A549 (cell line): ENCODE results near the gene ALCAM. TPM values are rescaled to one million over a fixed set of nuclear protein-coding genes. Genes with fewer than 3 reads are reported as not detected.

Source experiments
- ATAC-seq, 2 experiments: fragments of 200-7000 bp in 1 of 2; fragments of >200 bp in 1 of 2; cut with Nextera tagmentation in 1 of 2; cut with Tn5 transposase in 1 of 2; 3 replicates each; pipeline versions ENCODE4 v1.8.0 to v1.9.1; 2018 to 2020; ENCODE audit warnings: mild to moderate bottlenecking in 1 of 2, moderate library complexity in 1 of 2
- CTCF ChIA-PET: fragments of 300-600 bp; sonication (Branson Sonifier 250); formaldehyde crosslinking; extraction: SDS; loops from one replicate; lab custom pipeline; 2021; ENCODE audit warnings: antibody characterized with exemption, inconsistent platforms; lab: Yijun Ruan, JAX
- POLR2A ChIA-PET: fragments of 350-600 bp; formaldehyde crosslinking; extraction: SDS; loops from one replicate; lab custom pipeline; 2021; ENCODE audit warnings: antibody characterized with exemption, inconsistent platforms; lab: Yijun Ruan, JAX
- DNase-seq, 2 experiments: peaks; one replicate each; pipeline versions ENCODE4 v3.0.0 to v3.0.0-alpha.2; 2011 to 2016; ENCODE audit warnings: low read depth in 1 of 2, low spot score in 1 of 2
- FAIRE-seq: peaks from 2 replicates; lab custom pipeline; 2011; peaks lifted over from hg19 to GRCh38; lab: Jason Lieb, UNC
- H3K27ac ChIP-seq, 2 experiments: fragments of >200 bp; sonication (Bioruptor Twin); formaldehyde crosslinking; 3 replicates each; pipeline ENCODE4 v1.5.1; 2016 to 2017
- H3K4me1 ChIP-seq: fragments of >200 bp; sonication (Bioruptor Twin); formaldehyde crosslinking; 3 replicates; pipeline ENCODE4 v1.6.1; 2016
- H3K4me2 ChIP-seq: fragments of >200 bp; sonication (Bioruptor Twin); formaldehyde crosslinking; 3 replicates; pipeline ENCODE4 v1.6.1; 2016
- H3K4me3 ChIP-seq: fragments of >200 bp; sonication (Bioruptor Twin); formaldehyde crosslinking; 3 replicates; pipeline ENCODE4 v1.5.1; 2016
- H3K9me3 ChIP-seq: fragments of >200 bp; sonication (Bioruptor Twin); formaldehyde crosslinking; 3 replicates; pipeline ENCODE4 v1.6.1; 2016
- CEBPB ChIP-seq, 2 experiments: fragments of >200 bp in 1 of 2; sonication (Bioruptor Twin) in 1 of 2; formaldehyde crosslinking in 1 of 2; IDR thresholded peaks; 2 replicates each; pipeline ENCODE4 v1.6.1; 2012 to 2016
- E2F6 ChIP-seq: IDR thresholded peaks from 2 replicates; pipeline ENCODE4 v1.6.1; 2012; ENCODE audit warnings: low read depth, borderline replicate concordance
- EP300 ChIP-seq, 2 experiments: fragments of >200 bp; sonication (Bioruptor Twin); formaldehyde crosslinking; IDR thresholded peaks; 2 replicates in 1 of 2; 3 replicates in 1 of 2; pipeline ENCODE4 v1.6.1; 2016 to 2017
- FOSB ChIP-seq: fragments of 250-450 bp; sonication (Bioruptor Pico); IDR thresholded peaks from 2 replicates; pipeline ENCODE4 v1.5.0; 2020; ENCODE audit warnings: mild to moderate bottlenecking, moderate library complexity
- JUNB ChIP-seq: fragments of >200 bp; sonication (Bioruptor Twin); formaldehyde crosslinking; IDR thresholded peaks from 2 replicates; pipeline ENCODE4 v1.6.1; 2016
- MAFK ChIP-seq: fragments of 450-650 bp; IDR thresholded peaks from 2 replicates; pipeline ENCODE4 v1.6.1; 2014; ENCODE audit not compliant: partially characterized antibody
- NPAS2 ChIP-seq: fragments of 250-450 bp; sonication (Bioruptor Pico); IDR thresholded peaks from 2 replicates; pipeline ENCODE4 v1.8.0; 2022; ENCODE audit warnings: mild to moderate bottlenecking, moderate library complexity, borderline replicate concordance
- PHF8 ChIP-seq: fragments of 200-600 bp; sonication (generic); IDR thresholded peaks from 2 replicates; pipeline ENCODE4 v1.6.1; 2016; ENCODE audit warnings: low read depth, mild to moderate bottlenecking, antibody characterized with exemption, moderate library complexity, borderline replicate concordance
- RAD21 ChIP-seq, 2 experiments: fragments of >200 bp in 1 of 2; sonication (Bioruptor Twin) in 1 of 2; formaldehyde crosslinking in 1 of 2; IDR thresholded peaks in 1 of 2; conservative IDR thresholded peaks in 1 of 2; 2 replicates in 1 of 2; 3 replicates in 1 of 2; pipeline ENCODE4 v1.6.1; 2012 to 2018; ENCODE audit warnings: inconsistent platforms in 1 of 2
- ZC3H11A ChIP-seq: fragments of 450-650 bp; IDR thresholded peaks from 2 replicates; pipeline ENCODE4 v1.6.1; 2014; ENCODE audit warnings: antibody characterized with exemption, mild to moderate bottlenecking
- WGBS: methylation state at CpG from one replicate; pipeline ENCODE4 v1.1.6; 2017; ENCODE audit errors: missing lambda C conversion rate; 5-methylcytosine and 5-hydroxymethylcytosine counted together
- polyA plus RNA-seq, 4 experiments: library from polyadenylated mRNA; depleted of rRNA in 3 of 4; stranded (reverse); fragments of >200 nt; fragmentation: RNase III in 1 of 4; extraction: RNeasy Plus Mini Kit Qiagen cat#74134 plus additional on column Dnase treatment in 1 of 4; gene quantifications; 2 replicates in 3 of 4; 3 replicates in 1 of 4; pipeline ENCODE4 v1.2.3, GENCODE V29; 2011 to 2017
- TF ChIP-seq, protein P1 (sequence below): fragments of 250-450 bp; sonication (Bioruptor Pico); IDR thresholded peaks from 2 replicates; pipeline ENCODE4 v1.5.0; 2020; ENCODE audit warnings: low read depth, mild to moderate bottlenecking, moderate library complexity
- TF ChIP-seq, protein P2 (sequence below): fragments of >200 bp; sonication (Bioruptor Twin); formaldehyde crosslinking; IDR thresholded peaks from 3 replicates; pipeline ENCODE4 v1.6.1; 2016

The ALCAM gene
- polyA plus RNA-seq, 2 of the 4 experiments (the other 2 are of a cell fraction): 57.1 to 145 TPM

DNA sequence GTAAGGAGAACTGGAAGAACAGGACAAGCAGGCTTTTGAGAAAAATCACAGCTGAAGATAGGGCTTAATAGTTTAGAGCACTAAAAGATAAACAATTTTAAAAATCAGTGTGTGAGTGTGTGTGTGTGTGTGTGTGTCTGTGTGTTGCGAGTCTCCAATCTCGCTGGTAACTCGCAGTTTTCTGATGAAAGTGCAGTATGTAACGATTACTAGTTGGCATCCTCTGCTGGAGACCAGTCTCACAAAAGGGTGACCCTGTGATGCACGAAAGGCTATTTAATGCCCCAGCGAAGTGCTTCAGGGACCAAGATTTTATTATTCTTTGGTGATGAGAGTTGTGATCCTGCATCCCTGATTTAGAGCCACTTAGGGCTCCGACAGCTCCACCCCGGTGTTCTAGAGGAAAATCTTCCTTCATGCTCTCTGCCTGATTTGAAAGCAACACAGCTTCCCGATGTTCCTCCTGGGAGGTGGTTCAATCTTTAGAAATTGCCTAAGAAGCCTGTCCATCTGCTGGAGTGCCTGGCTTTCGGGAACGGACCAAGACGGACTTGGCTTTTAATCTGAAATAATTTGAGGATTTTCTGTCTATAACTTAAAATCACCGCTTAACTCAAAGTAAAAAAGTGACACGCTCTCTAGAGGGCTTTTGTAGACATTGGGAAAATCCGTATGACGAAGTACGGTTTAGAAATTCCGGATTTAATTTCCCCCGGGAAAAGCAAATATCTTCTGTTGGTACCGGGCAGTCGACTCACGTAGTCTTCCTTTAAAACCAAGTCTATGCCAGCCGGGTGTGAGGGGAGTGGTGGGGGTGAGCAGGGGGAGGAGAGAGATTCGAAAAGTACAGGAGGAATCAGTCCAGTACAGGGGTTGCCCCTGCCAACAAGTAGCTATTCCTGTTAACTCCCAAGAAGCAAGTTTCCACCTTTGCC is 1.1 kb upstream of the ALCAM start:
- 1% methylated on average over 24 of the region's 24 CpGs for WGBS
- peak overlapping the region; percentile 89 to 91 for H3K27ac ChIP-seq

GRCh38 chr3:105367063-105367405 is 325 bp downstream of the ALCAM start:
- DNase-seq: peak in 1 of 2 experiments; percentile 18
- ChIA-PET POLR2A (interaction anchor here (0.6 to 2.2 kb wide), 6 partner anchors 33 to 771 kb away, joined by 3 to 8 read pairs (median 6); no protein-coding TSS in a partner anchor), CTCF (interaction anchor here (0.6 to 5.6 kb wide), 21 partner anchors 11 to 1081 kb away, joined by 3 to 47 read pairs (median 3); no protein-coding TSS in a partner anchor)
- peak overlapping the region; percentile 86 for H3K4me2 ChIP-seq
- no peak for FAIRE-seq
- WGBS: under 1% methylated on average over 18 of the region's 29 CpGs
- TF ChIP-seq PHF8: peak; percentile 56
- TF ChIP-seq NPAS2: no peak
- TF ChIP-seq ZC3H11A: no peak
- H3K27ac ChIP-seq: peak overlapping the region; percentile 88 to 92
- peaks cover 50% of the 10 kb centered on the region for H3K4me1 ChIP-seq
- H3K4me3 ChIP-seq: peak overlapping the region; percentile 88
- peak; percentile 10 to 22 for ATAC-seq
- no peaks in the 10 kb centered on the region for H3K9me3 ChIP-seq

More for the DNA sequence above, 1.1 kb upstream of the ALCAM start:
- H3K9me3 ChIP-seq: no peaks in the 10 kb centered on the region
- no peak for FAIRE-seq
- TF ChIP-seq RAD21 (conservative IDR thresholded peaks at IDR 0.05 in 1 of 2, IDR thresholded peaks at IDR 0.05 in 1 of 2): peak in 1 of 2 experiments; percentile 36; a peak in 3 of 5 replicates
- no peak for TF ChIP-seq MAFK
- TF ChIP-seq JUNB: peak; percentile 17; the same call in 1 of the 2 replicates
- TF ChIP-seq, protein P1, sequence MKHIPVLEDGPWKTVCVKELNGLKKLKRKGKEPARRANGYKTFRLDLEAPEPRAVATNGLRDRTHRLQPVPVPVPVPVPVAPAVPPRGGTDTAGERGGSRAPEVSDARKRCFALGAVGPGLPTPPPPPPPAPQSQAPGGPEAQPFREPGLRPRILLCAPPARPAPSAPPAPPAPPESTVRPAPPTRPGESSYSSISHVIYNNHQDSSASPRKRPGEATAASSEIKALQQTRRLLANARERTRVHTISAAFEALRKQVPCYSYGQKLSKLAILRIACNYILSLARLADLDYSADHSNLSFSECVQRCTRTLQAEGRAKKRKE (CRISPR knock-in tag): no peak
- TF ChIP-seq PHF8: peak; percentile 41; the same call in 1 of the 2 replicates
- TF ChIP-seq, protein P2, sequence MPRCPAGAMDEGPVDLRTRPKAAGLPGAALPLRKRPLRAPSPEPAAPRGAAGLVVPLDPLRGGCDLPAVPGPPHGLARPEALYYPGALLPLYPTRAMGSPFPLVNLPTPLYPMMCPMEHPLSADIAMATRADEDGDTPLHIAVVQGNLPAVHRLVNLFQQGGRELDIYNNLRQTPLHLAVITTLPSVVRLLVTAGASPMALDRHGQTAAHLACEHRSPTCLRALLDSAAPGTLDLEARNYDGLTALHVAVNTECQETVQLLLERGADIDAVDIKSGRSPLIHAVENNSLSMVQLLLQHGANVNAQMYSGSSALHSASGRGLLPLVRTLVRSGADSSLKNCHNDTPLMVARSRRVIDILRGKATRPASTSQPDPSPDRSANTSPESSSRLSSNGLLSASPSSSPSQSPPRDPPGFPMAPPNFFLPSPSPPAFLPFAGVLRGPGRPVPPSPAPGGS: 0 out of 3 replicates have a peak, but pooled peaks have one; percentile 18
- TF ChIP-seq EP300 (IDR thresholded peaks at IDR 0.05): 0 out of 5 replicates have a peak, but pooled peaks of 1 of the 2 experiments have one; percentile 9
- H3K4me1 ChIP-seq: peaks cover 42% of the 10 kb centered on the region
- peak; percentile 43 to 49 for ATAC-seq
- ChIA-PET POLR2A (interaction anchor here (0.7 to 2.2 kb wide), 6 partner anchors 23 to 761 kb away, joined by 3 to 7 read pairs (median 3); no protein-coding TSS in a partner anchor), CTCF (interaction anchor here (0.6 to 5.6 kb wide), 20 partner anchors 10 to 785 kb away, joined by 3 to 47 read pairs (median 4); no protein-coding TSS in a partner anchor)
- peak overlapping the region; percentile 90 for H3K4me2 ChIP-seq
- peak overlapping the region; percentile 88 for H3K4me3 ChIP-seq
- DNase-seq: peak; percentile 50 to 71

DNA sequence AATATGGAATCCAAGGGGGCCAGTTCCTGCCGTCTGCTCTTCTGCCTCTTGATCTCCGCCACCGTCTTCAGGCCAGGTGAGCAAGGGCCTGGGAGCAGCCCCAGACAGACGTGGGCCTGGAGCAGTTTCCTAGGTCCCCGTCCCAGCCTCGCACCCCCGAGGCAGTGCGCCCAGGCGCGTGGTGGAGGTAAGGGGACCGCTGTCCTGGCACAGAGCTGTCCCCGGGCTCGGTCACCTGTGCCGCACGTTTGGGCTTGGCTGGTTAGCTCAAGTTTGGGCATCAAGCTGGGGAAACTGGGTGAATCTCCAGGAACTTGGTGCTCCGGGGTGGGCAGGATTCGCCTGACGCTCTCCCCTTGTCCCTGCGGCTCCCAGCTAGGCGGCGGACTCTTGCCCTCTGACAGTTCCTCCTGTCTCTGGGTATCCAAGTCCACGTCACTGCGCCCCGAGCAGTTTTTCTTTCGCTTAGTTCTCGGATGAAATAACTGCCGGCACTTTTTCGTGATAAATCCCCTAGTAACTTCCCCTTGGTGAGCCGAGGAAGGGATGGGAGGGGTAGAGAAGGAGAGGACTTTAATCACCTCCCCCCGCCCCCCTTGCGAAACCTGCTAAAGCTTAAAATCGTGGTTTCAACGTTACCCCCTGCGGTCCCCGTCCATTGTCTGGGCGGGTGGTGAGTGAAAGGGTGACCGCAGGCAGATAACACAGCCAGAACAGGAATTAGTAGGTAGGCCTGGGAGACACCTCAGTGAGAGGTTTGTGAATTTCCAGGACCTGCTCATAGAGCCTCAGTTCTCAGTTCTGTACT is 901 bp downstream of the ALCAM start:
- H3K4me2 ChIP-seq: peak overlapping the region; percentile 86
- no peak for FAIRE-seq
- no peak for TF ChIP-seq FOSB
- TF ChIP-seq, protein P2: 0 out of 3 replicates have a peak, but pooled peaks have one; percentile 52
- peak in 1 of 2 experiments; percentile 60; a peak in 1 of 4 replicates for TF ChIP-seq CEBPB (IDR thresholded peaks at IDR 0.05)
- TF ChIP-seq E2F6: 0 out of 2 replicates have a peak, but pooled peaks have one; percentile 20
- ATAC-seq: peak; percentile 27 to 30
- peak; percentile 27 to 65 for DNase-seq
- H3K27ac ChIP-seq: peak overlapping the region; percentile 88 to 92
- peak overlapping the region; percentile 88 for H3K4me3 ChIP-seq
- ChIA-PET CTCF (interaction anchor here (0.5 to 5.6 kb wide), 17 partner anchors 11 to 1931 kb away, joined by 3 to 47 read pairs (median 4); no protein-coding TSS in a partner anchor), POLR2A (interaction anchor here (0.6 to 1.9 kb wide), 5 partner anchors 39 to 761 kb away, joined by 3 to 8 read pairs (median 4); no protein-coding TSS in a partner anchor)
- under 1% methylated on average over 31 of the region's 37 CpGs for WGBS
- H3K9me3 ChIP-seq: no peaks in the 10 kb centered on the region
- H3K4me1 ChIP-seq: peaks cover 50% of the 10 kb centered on the region
